Panc1 (cell line): ENCODE measurements around the gene CKAP2L. TPM values are rescaled to one million over a fixed set of nuclear protein-coding genes. Genes with fewer than 3 reads are reported as not detected.

ENCODE experiments used
- ATAC-seq: fragments of 200-7000 bp; cut with Tn5 transposase; 2 replicates; pipeline ENCODE4 v1.9.1; 2020; ENCODE audit warnings: mild to moderate bottlenecking, moderate library complexity
- BruUV-seq: library from RNA; stranded (reverse); fragments of 400-500 nt; replicated peaks from 2 replicates; lab custom pipeline; 2021; lab: Mats Ljungman, UMichigan
- CTCF ChIA-PET: fragments of 300-600 bp; sonication (Branson Sonifier 250); formaldehyde crosslinking; loops from one replicate; lab custom pipeline; 2022; ENCODE audit warnings: antibody characterized with exemption; lab: Charles Lee
- POLR2A ChIA-PET: fragments of 300-600 bp; sonication (Branson Sonifier 250); formaldehyde crosslinking; loops from one replicate; lab custom pipeline; 2022; ENCODE audit warnings: antibody characterized with exemption; lab: Charles Lee
- DNase-seq: peaks from one replicate; pipeline ENCODE4 v3.0.0-alpha.2; 2010; ENCODE audit warnings: low read depth, low spot score
- H3K27ac ChIP-seq: 2 replicates; pipeline ENCODE4 v1.5.1; 2011; ENCODE audit warnings: mild to moderate bottlenecking, low read length, inconsistent platforms
- H3K27me3 ChIP-seq: fragments of 200-500 bp; sonication (Bioruptor generic); 2 replicates; pipeline ENCODE4 v1.6.0; 2014; ENCODE audit warnings: low read length, inconsistent platforms; ENCODE audit not compliant: control insufficient read depth, insufficient read depth
- H3K36me3 ChIP-seq: fragments of 200-500 bp; sonication (Bioruptor generic); 2 replicates; pipeline ENCODE4 v1.5.1; 2014; ENCODE audit warnings: inconsistent platforms, mild to moderate bottlenecking, low read length, moderate library complexity; ENCODE audit not compliant: control insufficient read depth, insufficient read depth
- H3K4me1 ChIP-seq: 2 replicates; pipeline ENCODE4 v1.5.1; 2011; ENCODE audit warnings: inconsistent platforms, mild to moderate bottlenecking, low read length, moderate library complexity; ENCODE audit not compliant: control insufficient read depth, insufficient read depth
- H3K4me3 ChIP-seq, 2 experiments: 2 replicates each; pipeline ENCODE4 v1.5.1; 2011 to 2012; ENCODE audit warnings: low read depth in 2 of 2, low read length in 2 of 2, mild to moderate bottlenecking in 2 of 2, inconsistent platforms in 1 of 2, moderate library complexity in 1 of 2
- H3K9me3 ChIP-seq: fragments of 200-500 bp; sonication (Bioruptor generic); 2 replicates; pipeline ENCODE4 v1.5.1; 2014; ENCODE audit warnings: low read depth, mild to moderate bottlenecking, inconsistent platforms, low read length, moderate library complexity; ENCODE audit not compliant: control insufficient read depth, insufficient read depth
- POLR2AphosphoS5 ChIP-seq: IDR thresholded peaks from 2 replicates; pipeline ENCODE4 v1.6.1; 2012; ENCODE audit warnings: mild to moderate bottlenecking, low read depth, low read length, moderate library complexity
- SIN3A ChIP-seq: IDR thresholded peaks from 2 replicates; pipeline ENCODE4 v1.6.1; 2012; ENCODE audit warnings: low read depth, mild to moderate bottlenecking, low read length, moderate library complexity, borderline replicate concordance; ENCODE audit not compliant: insufficient read depth
- TCF7L2 ChIP-seq: IDR thresholded peaks from 2 replicates; pipeline ENCODE4 v1.6.1; 2011; ENCODE audit warnings: mild to moderate bottlenecking, low read depth, low read length, inconsistent platforms
- in situ Hi-C: cut with HindIII; loops from 2 replicates; pipeline ENCODE4 v1.10.0; 2016; ENCODE audit warnings: low sequenced_read_pairs, low pct_unique_long_range_greater_than_20kb
- intact Hi-C: fragments of 100-400 bp; cut with micrococcal nuclease; formaldehyde crosslinking; loops from one replicate; pipeline ENCODE4 v1.10.0; 2022; ENCODE audit not compliant: unreplicated experiment
- total RNA-seq: library from RNA; stranded (reverse); gene quantifications from one replicate; pipeline ENCODE4 v1.2.1, GENCODE V29; 2021; ENCODE audit not compliant: unreplicated experiment
- TF ChIP-seq, protein P1 (sequence below), 2 experiments: IDR thresholded peaks; 2 replicates each; pipeline ENCODE4 v1.6.1; 2011 to 2012; ENCODE audit warnings: low read depth in 2 of 2, control low read depth in 1 of 2, low read length in 1 of 2, mild to moderate bottlenecking in 1 of 2, moderate library complexity in 1 of 2; ENCODE audit not compliant: insufficient read depth in 1 of 2
- TF ChIP-seq, protein P2 (sequence below): fragments of 450-650 bp; IDR thresholded peaks from 2 replicates; pipeline ENCODE4 v1.5.1; 2017; ENCODE audit warnings: mild to moderate bottlenecking

Gene CKAP2L
- total RNA-seq, 1 experiment from 2014 or later = 27.0 TPM

- TF ChIP-seq, protein P1, sequence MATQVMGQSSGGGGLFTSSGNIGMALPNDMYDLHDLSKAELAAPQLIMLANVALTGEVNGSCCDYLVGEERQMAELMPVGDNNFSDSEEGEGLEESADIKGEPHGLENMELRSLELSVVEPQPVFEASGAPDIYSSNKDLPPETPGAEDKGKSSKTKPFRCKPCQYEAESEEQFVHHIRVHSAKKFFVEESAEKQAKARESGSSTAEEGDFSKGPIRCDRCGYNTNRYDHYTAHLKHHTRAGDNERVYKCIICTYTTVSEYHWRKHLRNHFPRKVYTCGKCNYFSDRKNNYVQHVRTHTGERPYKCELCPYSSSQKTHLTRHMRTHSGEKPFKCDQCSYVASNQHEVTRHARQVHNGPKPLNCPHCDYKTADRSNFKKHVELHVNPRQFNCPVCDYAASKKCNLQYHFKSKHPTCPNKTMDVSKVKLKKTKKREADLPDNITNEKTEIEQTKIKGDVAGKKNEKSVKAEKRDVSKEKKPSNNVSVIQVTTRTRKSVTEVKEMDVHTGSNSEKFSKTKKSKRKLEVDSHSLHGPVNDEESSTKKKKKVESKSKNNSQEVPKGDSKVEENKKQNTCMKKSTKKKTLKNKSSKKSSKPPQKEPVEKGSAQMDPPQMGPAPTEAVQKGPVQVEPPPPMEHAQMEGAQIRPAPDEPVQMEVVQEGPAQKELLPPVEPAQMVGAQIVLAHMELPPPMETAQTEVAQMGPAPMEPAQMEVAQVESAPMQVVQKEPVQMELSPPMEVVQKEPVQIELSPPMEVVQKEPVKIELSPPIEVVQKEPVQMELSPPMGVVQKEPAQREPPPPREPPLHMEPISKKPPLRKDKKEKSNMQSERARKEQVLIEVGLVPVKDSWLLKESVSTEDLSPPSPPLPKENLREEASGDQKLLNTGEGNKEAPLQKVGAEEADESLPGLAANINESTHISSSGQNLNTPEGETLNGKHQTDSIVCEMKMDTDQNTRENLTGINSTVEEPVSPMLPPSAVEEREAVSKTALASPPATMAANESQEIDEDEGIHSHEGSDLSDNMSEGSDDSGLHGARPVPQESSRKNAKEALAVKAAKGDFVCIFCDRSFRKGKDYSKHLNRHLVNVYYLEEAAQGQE (IDR thresholded peaks at IDR 0.05; ENCODE audit: insufficient read depth in 1 of 2, low read depth in 2 of 2, low read length in 1 of 2) = no peak
- TF ChIP-seq, protein P2, sequence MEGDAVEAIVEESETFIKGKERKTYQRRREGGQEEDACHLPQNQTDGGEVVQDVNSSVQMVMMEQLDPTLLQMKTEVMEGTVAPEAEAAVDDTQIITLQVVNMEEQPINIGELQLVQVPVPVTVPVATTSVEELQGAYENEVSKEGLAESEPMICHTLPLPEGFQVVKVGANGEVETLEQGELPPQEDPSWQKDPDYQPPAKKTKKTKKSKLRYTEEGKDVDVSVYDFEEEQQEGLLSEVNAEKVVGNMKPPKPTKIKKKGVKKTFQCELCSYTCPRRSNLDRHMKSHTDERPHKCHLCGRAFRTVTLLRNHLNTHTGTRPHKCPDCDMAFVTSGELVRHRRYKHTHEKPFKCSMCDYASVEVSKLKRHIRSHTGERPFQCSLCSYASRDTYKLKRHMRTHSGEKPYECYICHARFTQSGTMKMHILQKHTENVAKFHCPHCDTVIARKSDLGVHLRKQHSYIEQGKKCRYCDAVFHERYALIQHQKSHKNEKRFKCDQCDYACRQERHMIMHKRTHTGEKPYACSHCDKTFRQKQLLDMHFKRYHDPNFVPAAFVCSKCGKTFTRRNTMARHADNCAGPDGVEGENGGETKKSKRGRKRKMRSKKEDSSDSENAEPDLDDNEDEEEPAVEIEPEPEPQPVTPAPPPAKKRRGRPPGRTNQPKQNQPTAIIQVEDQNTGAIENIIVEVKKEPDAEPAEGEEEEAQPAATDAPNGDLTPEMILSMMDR = no peak
- TF ChIP-seq POLR2AphosphoS5 (no peak), SIN3A (no peak), TCF7L2 (no peak)
- ChIA-PET CTCF (interaction anchor here (0.6 kb wide), 1 partner anchor 119 kb away, joined by 3 read pairs; no protein-coding TSS in a partner anchor), POLR2A (no interaction called here)
- Histone ChIP-seq H3K9me3 (no peaks in the 10 kb centered on the region), H3K27me3 (no peaks in the 10 kb centered on the region; the same call in 1 of the 2 replicates), H3K4me1 (no peaks in the 10 kb centered on the region), H3K4me3 (no peak within 1 kb of the TSS), H3K36me3 (no peaks in the 10 kb centered on the region), H3K27ac (no peak within 1 kb of the TSS)
- no TSS peak for BruUV-seq
- in situ Hi-C loops (no loop called here), intact Hi-C loops (no loop called here)
- DNase-seq = no peak
- ATAC-seq = no peak
Observed at GRCh38 chr2:112784199-112785189, 20.1 kb upstream of the CKAP2L start, which contains the start of gene IL1A. TSS of gene IL1A (minus strand) at chr2:112784493. CDS start at chr2:112783770, 723 bp downstream.

- no peak overlapping the region for H3K4me3 ChIP-seq
- no peaks in the 10 kb centered on the region for H3K4me1 ChIP-seq
- H3K36me3 ChIP-seq = no peaks in the 10 kb centered on the region
- ChIA-PET POLR2A (no interaction called here), CTCF (no interaction called here)
- H3K27ac ChIP-seq = no peak overlapping the region
- ATAC-seq (no peak), DNase-seq (no peak)
- H3K27me3 ChIP-seq = no peaks in the 10 kb centered on the region; the same call in 1 of the 2 replicates
- intact Hi-C loops (no loop called here), in situ Hi-C loops (no loop called here)
- TF ChIP-seq, protein P1 (IDR thresholded peaks at IDR 0.05; ENCODE audit: insufficient read depth in 1 of 2, low read depth in 2 of 2, low read length in 1 of 2) = no peak
- TF ChIP-seq SIN3A = no peak
- TF ChIP-seq POLR2AphosphoS5 = no peak
- no peak for TF ChIP-seq TCF7L2
- TF ChIP-seq, protein P2 = no peak
- no peaks in the 10 kb centered on the region for H3K9me3 ChIP-seq
- BruUV-seq = no TSS peak
Observed at GRCh38 chr2:112783187-112783714, 18.8 kb upstream of the CKAP2L start.
